Right kidney (tissue), 9 donors: Measurements from ENCODE around the gene COL20A1.
A peak's percentile ranks its signal among the peaks of the same experiment; 100 is the strongest.
"Not testable (repeated sequence)": the region's sequence is repeated elsewhere in the genome, so short reads cannot be mapped to it uniquely, and the experiment has no call there.

ENCODE experiments used
- DNase-seq: peaks from one replicate; pipeline ENCODE4 v3.0.0-alpha.2; 2016
- long read RNA-seq, 8 donors: transcript quantifications; one replicate each; lab custom pipeline, GENCODE V29; 2026

COL20A1 gene
- long read RNA-seq, donor 1: 0 reads
- long read RNA-seq, donor 2: 0 reads
- long read RNA-seq, donor 3: 0 reads
- long read RNA-seq, donor 4: 0 reads
- long read RNA-seq, donor 5: 0 reads
- long read RNA-seq, donor 6: 0 reads
- long read RNA-seq, donor 7: 0 reads
- long read RNA-seq, donor 8: 0 reads

DNA sequence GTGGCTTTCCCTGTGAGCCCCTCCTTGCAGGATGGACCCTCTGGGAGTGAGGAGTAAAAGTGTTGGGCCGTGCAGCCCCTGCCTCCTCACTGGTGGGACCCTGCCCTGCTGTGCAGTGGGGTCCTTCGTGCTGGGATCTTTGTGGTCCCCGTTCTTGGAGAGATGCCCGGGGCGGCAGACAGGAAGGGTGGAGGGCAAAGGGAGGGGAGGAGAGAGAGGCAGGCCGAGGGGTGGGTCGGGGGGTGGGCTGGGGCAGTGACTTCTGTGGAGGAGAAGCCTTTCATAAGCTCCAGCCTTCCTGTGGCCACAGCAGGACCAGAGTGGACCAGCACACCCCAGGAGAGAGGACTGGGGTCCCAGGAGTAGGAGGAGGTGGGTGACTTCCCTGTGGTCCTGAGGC lies at the start of gene COL20A1:
Gene COL20A1, plus strand, starts transcription at position 283 of the 400 bp plus-strand sequence. CDS start 1,922 bp downstream, outside the sequence.
- no peak for DNase-seq

- no peak for DNase-seq
Measured at GRCh38 chr20:63243604-63244247, 49.3 kb upstream of the COL20A1 start.

DNA sequence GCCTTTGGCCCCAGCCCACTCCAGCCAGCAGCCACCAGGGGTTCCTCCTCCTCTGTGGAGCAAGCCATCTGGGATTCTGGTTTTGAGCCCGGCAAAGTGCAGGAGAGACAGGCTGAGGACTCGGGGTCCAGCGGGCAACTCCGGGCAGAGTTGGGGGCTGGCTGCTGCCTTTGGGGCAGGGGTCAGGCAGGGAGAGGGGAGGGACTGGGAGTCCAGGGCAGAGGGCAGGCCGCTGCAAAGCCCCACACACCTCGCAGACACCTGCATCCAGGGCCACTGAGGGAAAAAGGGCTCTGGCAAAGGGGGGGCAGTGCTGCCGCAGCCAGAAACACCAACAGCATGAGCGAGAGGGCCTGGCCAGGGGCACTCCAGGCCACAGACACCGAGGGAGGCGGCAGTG lies 48.5 kb upstream of the COL20A1 start:
- no peak for DNase-seq

DNA sequence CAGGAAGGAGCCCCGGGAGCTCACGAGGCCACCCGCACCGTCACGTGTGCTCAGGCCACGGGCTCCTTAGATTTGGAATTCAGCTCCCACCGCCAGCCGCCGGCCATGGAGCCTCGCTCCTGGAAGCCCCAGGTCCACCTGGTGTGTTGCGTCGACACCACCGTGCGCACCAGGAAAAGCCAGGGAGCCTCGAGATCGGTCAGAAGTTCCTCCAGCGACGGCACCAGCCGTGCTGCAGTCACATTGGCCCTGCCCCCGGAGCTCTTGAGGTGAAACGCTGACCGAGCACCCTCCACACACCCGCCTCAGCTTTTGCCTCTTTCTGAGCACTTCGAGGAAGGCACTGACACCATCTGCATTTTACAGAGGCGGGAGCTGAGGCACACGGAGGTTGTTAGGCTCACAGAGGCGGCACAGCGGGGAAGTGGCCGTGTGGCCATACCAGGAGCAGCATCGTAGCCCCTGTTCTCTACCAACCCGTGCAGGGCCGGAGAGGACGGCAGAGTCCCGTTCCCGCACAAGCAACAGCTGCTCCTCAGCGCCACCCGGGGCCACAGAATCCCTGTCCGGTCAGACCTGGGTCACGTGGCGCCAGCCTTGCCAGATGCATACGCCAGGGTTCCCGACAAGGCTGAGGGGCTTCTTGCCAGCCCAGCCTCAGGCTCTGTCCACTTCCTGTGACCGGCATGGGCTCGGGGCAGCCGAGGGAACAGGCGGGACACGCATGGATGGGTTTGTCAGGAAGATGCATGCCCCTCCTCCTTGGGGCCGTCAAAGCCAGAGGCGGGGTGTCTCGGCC lies 46.3 kb upstream of the COL20A1 start:
- DNase-seq: peak; percentile 71

DNA sequence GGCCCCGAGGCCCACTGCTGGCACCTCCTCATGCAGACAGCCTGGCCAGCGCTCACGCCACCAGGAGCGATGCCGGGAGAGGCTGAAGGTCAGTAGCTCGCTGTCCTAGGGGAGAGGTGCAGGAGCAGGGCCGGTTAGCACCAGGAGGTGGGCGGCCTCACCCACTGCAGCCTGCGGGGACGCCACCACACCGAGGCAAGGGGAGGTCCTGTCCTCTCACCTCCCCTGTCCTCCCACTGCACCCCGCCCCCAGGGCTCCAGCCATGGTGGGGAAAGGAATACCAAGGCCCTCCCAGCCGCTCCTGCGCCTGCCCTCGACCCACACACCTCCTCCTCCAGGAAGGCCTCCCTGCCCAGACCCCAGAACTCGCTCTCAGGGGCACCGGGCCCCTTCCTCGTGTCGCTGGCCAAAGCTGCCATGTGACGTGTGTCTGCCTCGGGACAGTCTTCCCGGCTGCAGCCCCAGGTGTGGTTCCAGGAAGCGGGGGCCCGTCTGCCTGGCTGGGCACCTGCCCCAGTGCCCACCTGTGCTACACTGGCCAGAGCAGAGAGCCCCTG lies 45.2 kb upstream of the COL20A1 start:
- no peak for DNase-seq

DNA sequence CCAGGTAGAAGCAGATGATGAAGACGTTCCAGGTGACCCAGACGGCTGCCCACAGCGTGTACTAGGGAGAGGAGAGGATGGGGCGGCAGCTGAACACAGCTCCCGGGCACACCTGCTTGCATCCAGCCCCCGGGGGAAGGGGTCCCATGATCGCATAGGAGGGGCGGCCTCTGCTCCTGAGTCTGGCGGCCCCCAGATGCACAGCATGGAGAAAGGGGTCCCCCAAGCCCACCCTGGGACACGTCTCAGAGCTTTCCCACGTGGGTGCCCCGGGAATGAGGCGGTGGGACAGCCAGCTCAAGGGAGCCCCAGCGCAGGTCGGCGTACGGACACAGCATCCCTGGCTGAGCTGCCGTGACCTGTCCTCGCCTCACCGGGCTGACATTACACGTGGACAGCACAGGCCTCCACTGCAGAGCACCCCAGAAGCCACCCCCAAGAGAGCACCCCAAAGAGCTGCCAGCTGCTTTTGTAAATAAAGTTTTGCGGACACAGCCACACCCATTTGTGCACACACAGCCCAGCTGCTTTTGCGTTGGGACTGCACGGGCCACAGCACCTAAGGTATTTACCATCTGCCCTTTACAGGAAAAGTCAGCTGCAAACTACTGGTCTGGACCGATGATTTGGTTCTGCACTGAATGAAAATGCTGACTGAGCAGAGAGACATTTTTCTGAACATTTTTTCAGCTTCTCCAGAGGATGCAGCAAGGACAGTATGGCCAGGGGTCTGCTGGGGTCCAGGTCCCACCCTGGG lies 44.0 kb upstream of the COL20A1 start:
- no peak for DNase-seq

GRCh38 chr20:63249891-63250290 lies 43.1 kb upstream of the COL20A1 start:
- DNase-seq: no peak

GRCh38 chr20:63251350-63251749 lies 41.6 kb upstream of the COL20A1 start:
- not testable (repeated sequence) for DNase-seq

DNA sequence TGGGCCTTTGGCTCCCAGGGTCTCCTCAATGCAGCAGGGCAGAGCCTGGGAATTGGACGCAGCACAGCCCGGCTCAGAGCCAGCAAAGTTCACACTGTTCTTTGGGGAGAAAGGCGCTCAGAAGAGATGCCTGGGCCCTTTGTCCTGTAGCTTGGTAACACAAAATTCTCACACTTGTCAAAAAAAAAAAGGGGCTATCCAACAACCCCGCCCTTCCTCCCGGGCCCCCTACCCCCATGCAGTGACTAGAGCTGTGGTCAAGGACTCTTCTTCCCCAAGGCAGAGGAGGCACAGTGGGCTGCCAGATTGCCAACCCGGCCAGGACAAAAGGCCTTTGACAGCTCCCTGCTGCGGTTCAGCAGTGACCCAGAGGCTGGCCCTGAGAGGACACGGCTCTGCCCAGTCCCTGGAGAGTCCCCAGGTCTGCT lies 40.7 kb upstream of the COL20A1 start:
- no peak for DNase-seq

DNA sequence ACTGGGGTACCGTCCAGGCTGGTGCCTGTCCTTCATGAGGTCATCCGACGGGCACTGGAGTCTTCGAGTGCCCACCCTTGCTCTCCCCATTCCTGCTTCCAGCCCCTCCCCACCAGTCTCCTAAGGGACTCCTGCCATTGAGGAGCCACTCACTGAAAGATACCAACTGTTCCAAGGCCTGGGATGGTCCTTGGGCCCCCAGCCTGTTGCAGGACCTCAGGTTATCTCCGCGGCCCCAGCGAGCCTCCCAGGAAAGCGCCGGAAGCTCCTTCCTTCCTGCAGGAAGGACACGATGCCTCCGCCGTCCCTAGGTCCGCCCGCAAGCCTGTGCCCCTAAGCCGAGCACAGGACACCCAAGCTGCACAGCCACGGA lies 39.9 kb upstream of the COL20A1 start:
- no peak for DNase-seq

DNA sequence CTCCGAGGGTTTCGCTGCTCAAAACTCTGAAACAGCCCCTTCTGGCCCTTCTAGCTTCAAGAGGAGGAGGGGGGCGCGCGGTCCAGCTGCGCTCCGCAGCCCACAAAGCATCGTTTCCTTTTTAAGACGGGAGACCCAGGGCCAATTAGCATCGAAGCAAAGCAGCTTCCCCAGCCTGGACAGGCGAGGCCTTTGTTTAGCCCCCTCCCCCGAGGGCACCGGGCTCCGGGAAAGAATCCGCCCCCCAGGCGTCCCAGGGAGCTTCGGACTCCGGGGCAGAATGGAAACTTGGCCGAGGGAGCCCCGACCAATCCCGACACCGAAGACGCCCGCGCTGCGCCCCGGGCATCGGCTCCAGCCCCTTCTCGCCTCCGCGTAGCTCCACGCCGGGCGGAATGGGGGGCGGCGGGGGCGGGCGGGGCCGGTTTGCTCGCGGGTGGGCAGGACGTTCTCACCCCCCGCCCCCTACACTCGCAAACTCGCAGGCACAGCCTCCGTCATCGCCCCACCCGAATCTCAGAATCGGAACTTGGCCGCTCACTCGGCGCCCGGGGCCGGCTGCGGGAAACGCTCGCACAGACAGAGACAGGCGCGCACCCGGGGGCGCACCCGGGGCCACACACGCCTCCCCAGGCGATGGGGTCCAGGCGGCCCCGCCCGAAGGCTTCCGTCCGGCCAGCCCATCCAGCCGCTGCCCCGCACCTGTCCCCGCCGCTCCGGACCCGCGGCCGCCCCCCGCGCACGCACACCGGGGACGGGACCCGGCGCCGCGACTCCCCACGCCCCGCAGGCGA lies 39.4 kb upstream of the COL20A1 start:
- DNase-seq: peak; percentile 81

- no peak for DNase-seq
Measured at GRCh38 chr20:63254232-63254605, 38.8 kb upstream of the COL20A1 start, which contains the start of gene NKAIN4. Gene NKAIN4 (minus strand): TSS chr20:63254463. CDS start chr20:63254450, 13 bp downstream.

GRCh38 chr20:63254606-63255384 lies 38.2 kb upstream of the COL20A1 start:
- DNase-seq: peak; percentile 83

DNA sequence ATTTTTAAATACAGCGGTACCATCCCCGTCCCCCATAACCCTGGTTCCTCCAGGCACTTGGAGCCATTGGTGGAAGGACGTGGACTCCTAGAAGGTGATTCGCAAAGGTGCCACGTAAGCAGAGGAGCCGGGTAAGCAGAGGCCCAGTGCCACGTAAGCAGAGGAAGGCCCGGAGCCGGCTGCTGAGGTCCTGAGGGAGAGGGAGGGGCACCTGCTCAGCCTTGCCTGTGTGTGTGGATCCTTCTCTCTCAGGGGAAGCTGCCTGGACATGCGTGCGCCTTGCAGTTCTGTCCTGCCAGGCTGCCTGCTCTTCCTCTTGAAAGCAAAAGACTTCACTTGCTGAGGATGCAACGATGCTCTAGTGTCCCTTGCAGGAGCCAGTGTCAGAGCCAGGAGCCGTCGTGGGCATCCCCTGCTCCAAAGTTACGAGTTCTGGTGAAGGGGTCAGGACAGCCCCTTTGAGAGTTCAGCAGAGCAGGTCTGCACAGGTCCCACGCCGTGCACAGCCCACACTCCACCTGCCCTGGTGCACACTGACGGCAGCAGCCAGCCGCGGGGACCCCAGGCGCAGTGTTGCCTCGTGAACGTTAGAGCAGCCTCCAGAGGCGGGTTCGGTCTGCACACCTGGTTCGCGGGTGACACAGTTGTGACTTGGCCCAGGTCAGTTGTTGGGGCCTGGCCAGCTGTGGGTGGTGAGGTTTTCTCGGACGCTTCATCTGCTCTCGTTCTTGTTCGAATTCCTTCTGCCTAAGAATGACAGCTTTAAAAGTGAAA lies 36.9 kb upstream of the COL20A1 start:
- peak; percentile 13 for DNase-seq

- no peak for DNase-seq
Measured at GRCh38 chr20:63256954-63257353, 36.0 kb upstream of the COL20A1 start.

DNA sequence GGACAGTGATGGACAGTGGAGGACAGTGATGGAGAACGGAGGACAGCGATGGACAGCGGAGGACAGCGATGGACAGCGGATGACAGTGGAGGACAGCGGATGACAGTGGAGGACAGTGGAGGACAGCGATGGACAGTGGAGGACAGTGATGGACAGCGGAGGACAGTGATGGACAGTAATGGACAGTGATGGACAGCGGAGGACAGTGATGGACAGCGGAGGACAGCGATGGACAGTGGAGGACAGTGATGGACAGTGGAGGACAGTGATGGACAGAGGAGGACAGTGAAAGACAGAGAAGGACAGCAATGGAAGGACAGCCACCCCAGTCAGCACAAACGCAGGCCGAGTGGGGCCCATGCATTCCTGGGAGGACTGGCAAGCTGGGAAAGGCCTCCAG lies 35.4 kb upstream of the COL20A1 start:
- no peak for DNase-seq

DNA sequence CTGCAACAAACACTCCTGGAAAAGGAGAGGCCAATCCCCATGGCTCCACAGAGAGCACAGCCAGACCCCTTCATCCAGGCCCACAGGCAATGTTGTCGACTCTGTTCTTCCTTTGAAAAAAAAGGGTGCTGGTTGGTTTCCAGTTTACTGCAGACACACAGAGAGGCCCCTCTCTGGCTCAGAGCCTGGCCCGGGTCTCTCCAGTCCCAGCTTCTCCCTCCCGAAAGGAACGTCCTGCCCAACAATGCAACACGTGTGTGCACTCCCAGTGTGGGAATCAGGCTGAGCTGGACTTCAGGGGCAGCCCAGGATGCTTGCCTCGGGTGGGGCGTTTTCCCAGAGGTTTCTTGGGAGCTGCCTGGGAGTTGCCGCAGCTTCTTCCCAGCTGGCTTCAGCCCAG lies 34.2 kb upstream of the COL20A1 start:
- DNase-seq: peak; percentile 37

DNA sequence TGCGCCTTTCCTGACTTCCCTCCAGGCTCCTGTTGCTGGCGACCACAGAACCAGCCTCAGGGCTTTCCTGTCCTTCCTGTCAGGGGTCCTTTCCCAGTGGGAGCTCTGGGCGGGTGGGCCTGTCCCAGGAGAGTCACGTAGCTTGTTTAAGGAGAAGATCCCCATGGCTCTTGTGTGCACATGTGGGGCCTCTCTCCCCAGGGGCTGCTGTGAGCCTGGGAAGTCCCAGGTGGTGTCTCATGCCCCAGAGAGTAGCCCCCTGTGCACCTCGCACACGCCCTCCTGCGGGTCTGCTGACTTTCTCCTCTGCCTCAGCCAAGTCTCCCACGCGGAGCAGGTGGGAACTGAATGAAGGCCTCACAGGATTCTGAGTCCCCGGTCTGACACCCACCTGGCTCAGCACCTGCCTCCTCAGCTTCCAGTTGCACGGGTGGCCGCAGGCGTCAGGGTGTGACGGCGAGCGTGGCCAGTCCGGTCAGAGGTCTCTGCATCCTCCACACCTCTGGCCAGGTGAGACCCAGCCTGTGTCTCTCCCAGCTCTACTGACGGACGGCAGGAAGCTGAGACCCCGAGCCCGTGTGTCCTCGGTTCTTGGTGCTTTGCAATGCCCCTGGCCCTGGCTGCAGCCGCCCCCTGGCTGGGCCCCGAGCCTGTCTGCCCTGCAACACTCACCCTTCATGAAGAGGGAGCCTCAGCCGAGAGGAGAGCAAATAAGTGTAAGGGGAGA lies 33.1 kb upstream of the COL20A1 start:
- DNase-seq: no peak

- DNase-seq: no peak
Measured at GRCh38 chr20:63260521-63260920, 32.5 kb upstream of the COL20A1 start.
